GM21526 (cell line): Measurements from ENCODE around the gene CAVIN2.

Experiments
- ATAC-seq: cut with Tn5 transposase; IDR thresholded peaks from one replicate; pipeline ENCODE4 v1.9.1; 2021; ENCODE audit warnings: moderate library complexity; ENCODE audit not compliant: unreplicated experiment, low FRiP score

The CAVIN2 gene

DNA sequence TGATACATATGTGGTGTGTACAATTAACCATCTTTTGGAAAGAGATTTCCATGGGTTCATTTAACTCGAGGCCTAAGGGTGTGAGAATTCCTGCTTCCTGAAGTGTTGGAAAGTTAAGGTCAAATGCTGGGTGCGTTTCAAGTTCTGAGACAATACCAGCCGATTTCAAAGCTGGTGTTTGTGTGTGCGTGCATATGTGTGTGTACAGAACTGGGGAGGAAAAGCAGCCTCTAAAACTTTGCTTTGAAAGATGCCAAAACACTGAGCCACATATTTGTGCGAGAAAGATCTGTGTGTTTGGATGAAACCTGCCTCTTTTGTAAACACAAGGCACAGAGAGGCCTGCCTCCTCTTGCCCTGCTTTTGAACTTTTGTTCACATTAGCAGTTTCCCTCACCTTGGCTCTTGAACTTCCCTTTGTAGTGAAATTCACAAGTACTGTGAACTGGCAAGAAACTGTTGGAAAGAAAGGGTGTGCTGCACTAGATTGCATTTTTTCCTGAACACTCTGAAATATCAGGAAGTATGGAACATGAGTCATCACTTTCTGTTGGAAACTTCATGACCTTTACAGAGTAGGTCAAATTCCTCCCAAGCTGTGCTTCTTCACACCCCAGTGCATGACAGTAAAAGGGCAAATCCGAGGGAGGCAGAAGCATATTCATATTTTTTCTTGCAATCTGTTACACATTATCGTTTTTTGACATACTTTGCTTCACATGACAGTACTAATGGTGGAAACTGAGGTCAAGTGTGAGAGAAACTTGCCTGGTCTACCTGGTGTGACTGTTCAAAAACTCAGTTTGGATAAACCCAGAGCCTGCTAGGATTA lies 20.0 kb upstream of the CAVIN2 start:
- no peak for ATAC-seq

DNA sequence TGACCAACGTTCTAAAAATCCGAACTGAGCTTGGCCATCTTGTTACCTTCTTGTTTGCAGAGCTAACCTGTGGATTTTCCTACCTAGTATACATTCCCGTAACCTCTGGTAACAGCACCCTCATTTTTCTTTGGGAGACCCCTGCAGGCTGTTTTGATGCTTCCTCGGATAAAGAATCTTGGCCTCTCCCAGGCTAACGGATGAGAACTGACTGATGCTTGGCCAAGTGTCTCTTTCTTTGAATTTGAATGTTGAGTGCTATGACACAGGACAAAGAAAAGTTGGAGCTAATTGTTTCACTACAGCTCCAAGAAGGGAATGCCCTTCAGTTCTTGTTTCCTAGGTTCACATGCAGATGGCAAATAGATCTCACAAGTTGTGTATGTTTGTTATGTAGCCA lies 19.3 kb upstream of the CAVIN2 start:
- no peak for ATAC-seq

DNA sequence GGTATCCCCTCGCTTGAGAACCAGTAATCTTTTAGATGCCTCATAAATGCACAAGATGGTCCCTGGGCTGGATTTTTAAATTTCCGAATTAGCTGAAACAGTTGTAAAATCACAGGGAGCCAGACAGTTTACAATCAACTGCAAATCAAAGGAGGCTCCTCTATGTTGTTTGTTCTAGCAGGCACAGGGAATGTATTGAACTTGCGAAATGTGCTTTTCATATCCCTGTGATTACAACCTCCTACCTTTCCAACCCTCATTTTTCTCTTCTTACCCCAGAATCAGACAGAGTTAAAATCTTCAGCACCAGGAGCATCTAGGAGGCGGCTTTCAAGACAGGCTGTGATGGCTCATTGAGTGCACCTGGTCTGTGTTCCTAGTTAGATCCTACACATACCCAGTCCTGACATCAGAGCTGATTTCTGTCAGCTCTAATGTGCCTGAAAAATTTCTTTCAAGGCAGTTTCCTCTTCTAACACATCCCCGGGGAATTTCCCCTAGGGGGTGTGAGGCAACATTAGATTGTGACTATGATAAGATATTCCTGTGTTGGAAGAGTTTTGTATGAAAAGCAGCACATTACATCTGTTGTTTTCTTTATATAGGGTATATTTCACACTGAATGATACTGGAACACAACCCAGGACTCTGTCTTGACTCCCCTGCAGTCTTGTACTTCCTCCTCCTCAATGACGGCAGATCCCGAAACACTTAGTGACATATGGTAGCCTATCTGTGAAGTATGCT lies 17.9 kb upstream of the CAVIN2 start:
- ATAC-seq: no peak

DNA sequence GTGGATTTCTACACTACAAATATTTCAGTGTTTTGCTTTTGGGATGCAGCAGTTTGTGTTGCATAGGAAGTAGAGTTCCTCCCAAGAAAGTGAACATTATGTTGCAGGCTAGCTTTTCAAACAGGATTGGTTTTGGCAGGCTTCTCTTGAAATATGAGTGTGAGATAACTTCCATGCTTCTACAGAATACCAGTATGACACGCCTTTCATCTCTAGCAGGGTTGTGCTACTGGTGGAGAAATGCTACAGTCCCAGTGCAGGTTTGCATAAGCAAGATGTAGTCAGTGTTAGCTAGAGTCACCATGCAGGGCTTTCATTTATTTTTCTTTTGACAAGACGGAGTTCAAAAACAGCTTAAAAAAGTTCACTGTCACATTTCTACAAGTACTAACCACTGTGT lies 17.1 kb upstream of the CAVIN2 start:
- no peak for ATAC-seq

DNA sequence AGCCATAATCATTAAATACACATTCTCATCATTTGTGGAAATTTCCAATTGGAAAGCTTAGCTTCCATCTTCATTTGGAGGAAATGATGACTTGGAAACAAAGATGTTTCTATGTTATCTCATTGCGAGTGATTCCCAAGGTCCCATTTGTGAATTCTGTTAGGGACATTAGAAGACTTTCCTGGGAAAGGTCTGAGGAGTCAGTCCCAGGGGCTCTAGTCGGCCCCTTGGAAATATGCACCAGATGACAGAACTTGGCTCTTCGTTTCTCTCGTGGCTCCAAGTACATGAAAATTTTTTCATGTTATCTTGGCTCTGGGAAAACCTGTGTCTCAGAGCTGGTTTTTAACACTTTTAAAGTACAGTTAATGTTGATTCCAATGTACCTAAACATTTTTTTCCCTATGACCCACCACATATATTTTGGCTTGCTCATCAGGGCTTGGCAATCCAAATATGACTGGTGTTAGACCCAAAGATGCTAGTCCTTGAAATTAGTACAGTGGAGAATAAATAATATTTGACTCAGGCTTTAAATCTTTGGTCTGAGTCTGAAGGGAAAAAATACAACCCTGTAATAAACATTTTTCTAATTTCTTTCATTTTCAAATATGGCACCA lies 15.4 kb upstream of the CAVIN2 start:
- ATAC-seq: no peak

DNA sequence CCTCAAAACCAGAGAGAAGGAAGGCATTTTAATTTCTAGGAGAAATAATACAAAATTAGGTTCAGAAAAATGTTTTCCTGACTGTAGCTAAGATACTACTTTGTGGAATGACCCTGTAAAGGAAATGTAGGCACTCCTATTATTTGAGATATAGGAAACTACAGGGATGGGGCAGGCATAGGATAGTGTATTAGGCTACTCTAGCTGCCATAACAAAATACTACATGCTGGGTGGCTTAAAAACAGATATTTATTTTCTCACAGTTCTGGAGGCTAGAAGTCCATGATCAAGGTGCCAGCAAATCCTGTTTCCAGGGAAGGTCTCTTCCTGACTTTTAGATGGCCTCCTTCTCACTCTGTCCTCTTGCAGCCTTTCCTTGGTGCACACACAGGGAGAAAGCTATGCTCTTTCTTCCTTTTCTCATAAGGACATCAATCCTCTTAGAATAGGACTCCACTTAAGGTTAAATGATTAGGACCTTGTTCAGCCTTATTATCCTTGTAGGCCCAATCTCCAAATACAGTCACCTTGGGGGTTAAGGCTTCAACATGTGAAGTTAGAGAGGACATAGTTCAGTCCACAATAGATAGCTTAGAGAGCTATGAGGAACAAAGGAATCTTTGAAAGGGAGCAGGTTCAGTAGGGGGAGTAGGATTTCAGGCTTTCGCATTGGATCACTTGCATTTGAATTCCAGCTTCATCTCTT lies 14.0 kb upstream of the CAVIN2 start:
- ATAC-seq: no peak

DNA sequence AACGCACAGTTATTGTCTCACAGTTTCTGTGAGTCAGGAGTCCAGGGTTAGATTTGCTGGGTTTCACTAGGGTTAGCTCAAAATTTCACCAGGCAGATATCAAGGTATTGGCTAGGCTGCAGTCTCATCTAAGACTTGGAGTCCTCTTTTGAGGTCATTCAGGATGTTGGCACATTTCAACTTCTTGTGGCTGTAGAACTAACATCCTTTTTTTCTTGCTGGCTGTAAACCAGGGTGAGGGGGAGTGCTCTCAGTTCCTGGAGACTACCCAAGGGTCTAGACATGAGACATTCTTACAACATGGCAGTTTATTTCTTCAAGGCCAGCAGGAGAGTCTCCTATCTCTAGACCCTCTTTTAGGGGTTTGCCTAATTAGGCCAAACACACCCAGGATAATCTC lies 12.8 kb upstream of the CAVIN2 start:
- ATAC-seq: no peak

DNA sequence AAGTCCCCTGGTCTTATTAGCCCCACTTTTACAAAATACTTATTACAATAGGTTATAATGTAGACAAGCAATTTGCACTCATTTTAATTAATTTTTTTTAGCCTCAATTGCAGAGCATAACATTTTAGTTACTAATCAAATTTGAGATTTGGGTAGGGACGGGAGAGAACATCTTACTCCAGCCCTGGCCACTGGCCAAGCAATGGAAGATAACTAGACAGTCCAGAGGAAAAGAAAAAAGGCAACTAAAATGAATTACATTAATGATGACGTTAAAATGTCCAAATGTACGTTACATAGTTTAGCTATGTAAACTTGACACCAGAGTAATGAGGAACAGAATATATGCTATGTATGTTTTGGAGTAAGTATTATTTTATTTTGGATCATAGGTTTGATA lies 11.0 kb upstream of the CAVIN2 start:
- no peak for ATAC-seq

DNA sequence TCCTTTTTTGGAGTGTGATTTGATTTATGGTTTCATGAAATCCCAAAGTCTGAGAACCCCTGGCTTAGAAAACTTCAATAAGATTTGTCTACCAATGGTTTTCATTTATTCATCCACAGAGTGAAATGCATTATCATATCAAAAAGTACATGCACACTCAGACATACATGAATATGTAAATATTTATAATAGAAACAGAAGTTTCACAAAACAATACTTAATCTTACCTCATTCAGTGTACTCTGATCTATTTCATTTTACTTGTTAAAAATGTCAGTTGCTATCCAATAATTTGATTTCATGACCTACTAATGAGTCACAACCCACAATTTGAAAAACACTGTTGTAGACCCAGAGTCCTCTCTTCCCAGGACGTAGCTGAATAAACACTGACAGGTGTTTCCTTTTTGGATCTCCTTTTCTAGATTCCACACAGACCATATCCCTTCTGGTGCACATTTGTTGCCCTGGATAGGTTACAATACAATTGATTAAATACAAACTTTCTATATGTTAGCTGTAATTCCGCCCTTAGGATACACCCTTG lies 10.4 kb upstream of the CAVIN2 start:
- no peak for ATAC-seq

DNA sequence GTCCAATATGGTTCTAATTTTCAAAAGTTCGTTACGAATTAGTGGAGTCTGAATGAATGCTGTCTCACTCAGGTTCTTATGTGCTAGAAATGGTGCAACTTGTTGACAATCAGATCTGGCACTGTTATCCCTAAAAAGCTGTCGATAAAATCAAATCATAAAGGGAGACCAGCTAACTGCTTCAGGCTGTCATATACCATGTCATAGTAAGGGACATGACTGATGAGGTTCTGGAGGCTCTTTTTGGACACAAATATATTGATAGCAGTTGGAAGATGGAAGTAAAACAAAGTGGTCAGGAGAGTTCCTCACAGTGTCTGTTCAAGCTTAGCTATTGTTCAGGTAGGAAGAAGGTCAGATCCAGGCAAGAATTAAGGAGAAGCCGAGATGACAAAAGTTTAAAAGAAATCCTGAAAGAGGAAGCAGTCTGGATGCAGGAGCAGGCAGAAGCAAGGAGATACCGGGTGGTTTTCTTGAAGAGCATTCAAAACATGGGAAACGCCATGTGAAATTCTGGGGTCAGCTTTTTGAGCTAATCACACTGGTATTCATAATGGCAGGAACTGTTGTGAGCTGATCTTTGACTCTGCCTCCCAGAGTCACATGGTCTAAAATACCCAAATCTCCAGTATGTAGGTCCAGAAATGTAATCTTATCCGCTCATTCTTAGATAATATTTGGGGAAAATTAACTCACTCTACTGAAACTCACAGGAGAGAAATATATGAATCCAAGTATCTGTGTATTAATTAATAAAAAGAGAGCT lies 9.4 kb upstream of the CAVIN2 start:
- ATAC-seq: no peak

DNA sequence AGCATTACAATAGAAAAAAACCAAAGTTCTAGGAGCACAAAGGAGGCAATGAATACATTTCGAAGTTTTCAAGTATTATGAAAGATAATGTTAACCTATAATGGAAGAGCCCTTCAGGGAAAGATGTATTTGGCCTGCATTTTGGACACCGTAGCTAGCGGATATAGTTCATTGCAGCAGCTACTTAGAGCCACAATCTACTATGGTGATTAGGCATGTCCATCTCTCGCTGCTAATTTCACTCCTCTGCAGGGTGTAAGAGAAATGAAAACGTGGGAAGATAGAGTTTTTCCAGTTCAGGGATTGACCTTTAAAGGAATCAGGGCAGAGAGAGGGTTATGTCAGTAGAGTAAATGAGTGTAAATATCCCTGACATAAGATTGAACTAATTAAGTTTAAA lies 8.5 kb upstream of the CAVIN2 start:
- no peak for ATAC-seq

DNA sequence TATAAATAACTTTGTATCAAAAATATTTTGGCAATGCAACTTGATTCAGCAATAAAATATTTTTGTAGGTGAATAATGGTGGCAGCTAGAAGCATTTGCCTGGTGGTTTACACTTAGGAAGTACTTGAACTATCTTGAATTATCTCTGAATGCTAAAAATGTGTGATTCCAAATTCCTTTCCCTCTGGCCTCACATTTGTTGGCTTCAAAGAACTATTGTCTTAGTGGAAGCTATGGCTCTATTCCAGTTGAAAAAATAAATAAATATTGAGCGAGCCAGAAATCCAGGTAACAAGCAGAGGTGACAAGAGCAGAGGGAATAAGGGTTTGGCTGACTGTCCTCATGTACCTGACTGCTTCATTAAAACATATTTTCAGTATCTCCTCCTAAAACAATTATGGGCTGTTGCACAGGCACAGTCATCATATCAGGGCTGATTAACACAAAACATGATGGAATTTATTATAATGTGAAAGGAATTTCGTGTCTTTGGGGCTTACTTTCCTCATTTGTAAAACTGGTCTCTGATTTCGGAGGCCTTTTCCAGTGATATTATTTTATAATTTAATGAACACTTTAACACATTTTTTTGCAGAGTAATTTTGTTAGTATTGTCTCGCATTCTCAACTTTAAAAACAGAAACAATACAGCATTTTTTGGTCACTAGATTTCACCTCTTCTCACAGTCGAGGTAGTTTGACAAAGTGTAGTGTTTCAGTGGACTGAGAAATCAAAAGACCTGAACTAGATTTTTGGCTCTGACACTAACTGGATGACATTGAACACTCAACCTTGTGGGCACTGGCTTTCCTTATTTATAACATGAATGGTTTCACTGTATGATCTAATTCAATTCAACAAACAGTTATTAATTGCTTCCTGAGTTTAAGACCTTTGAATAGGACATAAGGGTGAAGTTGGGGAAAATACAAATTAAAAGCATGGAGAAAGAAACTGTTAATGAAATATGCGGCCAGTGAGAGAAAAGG lies 7.8 kb upstream of the CAVIN2 start:
- no peak for ATAC-seq

DNA sequence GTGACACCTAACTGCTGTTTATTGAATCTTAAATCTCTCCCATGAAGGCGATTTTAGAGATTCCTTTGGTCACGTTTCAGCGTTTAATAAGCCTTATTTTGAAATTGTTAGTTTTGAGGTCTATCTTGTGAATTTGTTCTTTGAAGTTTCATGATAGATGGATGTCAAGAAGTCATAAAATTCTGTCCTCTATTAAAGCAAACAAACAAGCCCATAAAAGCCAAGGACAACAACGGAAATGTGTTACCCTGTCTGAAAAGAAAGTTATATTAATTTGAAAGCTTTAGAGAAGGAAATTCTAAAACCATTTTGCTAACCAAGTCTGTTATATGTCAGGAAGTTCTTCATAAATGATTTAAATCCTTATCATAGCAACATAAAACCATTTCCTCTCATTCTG lies 7.0 kb upstream of the CAVIN2 start:
- no peak for ATAC-seq

DNA sequence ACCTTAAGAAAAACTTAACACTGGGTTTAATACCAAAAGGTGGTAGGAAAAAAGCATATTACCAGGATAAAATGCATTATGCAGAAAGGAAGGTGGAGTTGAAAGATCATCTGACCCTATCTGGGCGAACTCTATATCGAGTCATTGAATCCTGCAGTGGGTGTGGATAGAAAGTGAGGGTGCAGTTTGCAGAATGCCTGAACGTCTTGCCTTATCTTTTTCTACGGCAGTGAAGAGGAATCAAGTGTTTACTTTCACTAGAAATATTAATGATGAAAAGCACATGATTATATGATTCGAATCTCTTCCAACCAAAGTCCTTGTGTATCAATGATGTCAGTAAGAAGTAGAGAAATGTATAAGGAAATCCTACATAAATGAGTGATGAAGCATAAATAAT lies 4.3 kb upstream of the CAVIN2 start:
- ATAC-seq: no peak

DNA sequence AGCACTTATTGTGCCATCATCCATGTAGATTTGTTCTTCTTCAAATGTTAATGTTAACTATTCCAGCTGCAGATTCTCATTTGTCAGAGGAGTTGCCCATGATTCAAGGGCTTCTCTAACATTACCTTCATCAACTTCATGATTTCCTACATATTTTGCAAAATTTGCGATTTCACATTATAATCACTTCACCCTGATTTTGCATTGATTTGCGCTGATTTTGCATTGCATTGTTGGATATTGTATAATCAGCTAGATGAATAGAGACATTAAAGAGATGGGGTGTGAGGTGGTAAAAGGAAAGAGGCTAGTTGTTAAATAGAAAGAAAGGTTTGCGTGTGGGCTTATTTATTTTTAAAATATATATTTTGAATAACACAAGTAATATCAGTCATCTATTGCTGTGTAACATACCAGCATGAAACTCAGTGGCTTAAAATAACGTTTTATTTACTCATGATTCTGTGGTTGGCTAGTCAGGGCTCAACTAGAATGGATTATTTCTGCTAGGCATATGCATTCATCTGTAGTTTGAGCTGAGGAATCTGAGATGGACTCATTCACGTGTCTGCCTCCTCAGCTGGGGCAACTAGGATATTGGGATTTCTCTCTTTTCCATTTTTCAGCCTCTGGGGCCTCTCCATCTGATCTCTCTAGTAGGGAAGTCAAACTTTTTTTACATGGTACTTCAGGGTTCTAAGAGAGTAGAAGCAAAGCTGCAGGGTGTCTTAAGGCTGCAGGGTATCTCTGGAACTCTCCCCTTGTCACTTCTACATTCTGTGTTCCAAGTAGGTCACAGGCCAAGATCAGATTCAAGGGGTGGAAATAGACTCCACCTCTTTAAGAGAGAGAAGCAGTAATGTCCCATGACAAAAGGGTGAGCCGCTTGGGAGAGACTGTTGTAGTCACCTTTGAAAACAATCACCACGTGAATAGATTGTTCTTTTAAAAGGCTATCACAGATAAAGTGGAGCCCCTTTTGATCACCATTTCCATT lies 2.2 kb upstream of the CAVIN2 start:
- no peak for ATAC-seq

DNA sequence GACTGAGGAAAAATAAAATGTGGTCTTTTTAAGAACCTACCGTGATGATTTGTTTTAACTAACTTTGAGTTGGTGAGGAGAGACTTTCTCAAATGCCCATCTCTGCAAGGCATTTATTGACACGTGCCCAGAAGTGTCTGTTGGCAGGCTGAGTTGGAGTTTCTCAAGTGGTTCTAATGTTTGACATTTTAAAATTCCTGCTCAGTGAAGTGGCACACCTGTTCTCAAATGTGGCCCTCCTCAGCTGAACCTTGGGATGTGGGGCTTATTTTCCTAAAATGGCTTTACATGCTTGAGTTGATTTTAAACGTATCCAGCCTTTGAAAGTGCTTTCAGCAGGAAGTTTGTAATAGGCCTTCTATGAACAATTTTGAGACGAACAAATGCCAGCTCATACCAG lies 876 bp upstream of the CAVIN2 start:
- ATAC-seq: no peak

DNA sequence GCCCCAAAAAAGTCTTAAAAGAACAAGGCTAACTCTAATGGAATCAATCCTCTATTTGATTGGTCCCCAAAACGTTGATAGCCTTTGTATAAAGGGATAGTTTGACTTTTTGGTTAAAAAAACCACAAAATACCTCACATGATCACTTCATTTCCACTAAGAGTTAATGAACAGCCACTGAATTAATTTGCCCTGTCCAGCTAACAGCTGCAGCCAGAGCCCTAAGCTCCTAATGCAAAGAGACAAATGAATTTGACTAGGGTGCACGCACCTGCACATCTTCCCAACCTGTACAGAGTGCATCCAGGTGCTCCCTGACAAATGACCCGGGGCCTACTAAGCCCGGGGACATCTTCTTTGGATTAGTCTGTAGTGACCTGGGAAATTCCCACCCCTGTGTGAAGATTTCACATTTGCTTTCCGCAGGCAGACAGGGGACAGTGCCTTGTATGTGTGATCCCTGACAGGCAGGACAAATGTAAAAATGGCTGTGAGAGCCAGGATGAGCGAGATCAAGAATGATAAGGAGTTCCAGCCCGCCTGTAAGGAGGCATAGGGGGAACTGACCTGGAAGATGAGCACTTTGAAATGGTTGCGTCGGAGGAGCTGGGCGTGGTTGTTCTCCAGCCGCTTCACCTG lies 893 bp downstream of the CAVIN2 start:
- ATAC-seq: no peak
